MM.1S (cell line): Measurements from ENCODE around the gene REPS1.

ENCODE experiments used
- DNase-seq: peaks from one replicate; pipeline ENCODE4 v3.0.0-alpha.2; 2015
- H2AFZ ChIP-seq: fragments of 300-600 bp; sonication (generic); 2 replicates; pipeline ENCODE4 v1.6.0; 2016; ENCODE audit warnings: antibody characterized with exemption, low read length
- H3F3A ChIP-seq: fragments of 300-600 bp; sonication (generic); 2 replicates; pipeline ENCODE4 v1.6.1; 2016; ENCODE audit warnings: mild to moderate bottlenecking, antibody characterized with exemption, low read length, moderate library complexity, mixed read lengths; ENCODE audit not compliant: insufficient read depth
- H3K27ac ChIP-seq: fragments of 300-600 bp; sonication (generic); 2 replicates; pipeline ENCODE4 v1.5.1; 2016; ENCODE audit warnings: mild to moderate bottlenecking, low read length
- H3K27me3 ChIP-seq: fragments of 300-600 bp; sonication (generic); replicated peaks from 2 replicates; pipeline ENCODE4 v1.6.0; 2016; ENCODE audit warnings: low read length; ENCODE audit not compliant: insufficient read depth
- H3K36me3 ChIP-seq: fragments of 300-600 bp; sonication (generic); replicated peaks from 2 replicates; pipeline ENCODE4 v1.6.1; 2016; ENCODE audit warnings: mild to moderate bottlenecking, low read length, mixed read lengths; ENCODE audit not compliant: insufficient read depth
- H3K4me1 ChIP-seq: fragments of 300-600 bp; sonication (generic); 2 replicates; pipeline ENCODE4 v1.6.1; 2016; ENCODE audit warnings: low read length, mixed read lengths
- H3K4me2 ChIP-seq: fragments of 300-600 bp; sonication (generic); 2 replicates; pipeline ENCODE4 v1.6.0; 2016; ENCODE audit warnings: low read depth, low read length
- H3K4me3 ChIP-seq: fragments of 300-600 bp; sonication (generic); 2 replicates; pipeline ENCODE4 v1.5.1; 2016; ENCODE audit warnings: low read length, mixed read lengths
- H3K79me2 ChIP-seq: fragments of 300-600 bp; sonication (generic); 2 replicates; pipeline ENCODE4 v1.6.1; 2016; ENCODE audit warnings: mixed run types, low read length, mixed read lengths
- H3K9ac ChIP-seq: fragments of 300-600 bp; sonication (generic); 2 replicates; pipeline ENCODE4 v1.6.1; 2016; ENCODE audit warnings: low read length, mixed read lengths
- H3K9me2 ChIP-seq: fragments of 300-600 bp; sonication (generic); replicated peaks from 2 replicates; pipeline ENCODE4 v1.6.1; 2016; ENCODE audit warnings: mild to moderate bottlenecking, low read length, mixed read lengths; ENCODE audit not compliant: insufficient read depth
- H3K9me3 ChIP-seq: fragments of 300-600 bp; sonication (generic); replicated peaks from 2 replicates; pipeline ENCODE4 v1.6.1; 2016; ENCODE audit warnings: mild to moderate bottlenecking, low read length, mixed read lengths; ENCODE audit not compliant: insufficient read depth
- H4K20me1 ChIP-seq: fragments of 300-600 bp; sonication (generic); 2 replicates; pipeline ENCODE4 v1.6.1; 2016; ENCODE audit warnings: mild to moderate bottlenecking, low read length, moderate library complexity, mixed read lengths; ENCODE audit not compliant: insufficient read depth
- CTCF ChIP-seq: fragments of 300-600 bp; sonication (generic); IDR thresholded peaks from 2 replicates; pipeline ENCODE4 v1.5.1; 2016; ENCODE audit warnings: antibody characterized with exemption, low read length, mixed read lengths
- EZH2 ChIP-seq: fragments of 300-600 bp; sonication (generic); optimal IDR thresholded peaks from 2 replicates; pipeline ENCODE3; 2017; ENCODE audit warnings: low read depth, mild to moderate bottlenecking, antibody characterized with exemption, low read length, mixed read lengths
- EZH2phosphoT487 ChIP-seq: fragments of 300-600 bp; sonication (generic); IDR thresholded peaks from 2 replicates; pipeline ENCODE4 v1.6.1; 2018; ENCODE audit warnings: antibody characterized with exemption, low read length

REPS1 gene

DNA sequence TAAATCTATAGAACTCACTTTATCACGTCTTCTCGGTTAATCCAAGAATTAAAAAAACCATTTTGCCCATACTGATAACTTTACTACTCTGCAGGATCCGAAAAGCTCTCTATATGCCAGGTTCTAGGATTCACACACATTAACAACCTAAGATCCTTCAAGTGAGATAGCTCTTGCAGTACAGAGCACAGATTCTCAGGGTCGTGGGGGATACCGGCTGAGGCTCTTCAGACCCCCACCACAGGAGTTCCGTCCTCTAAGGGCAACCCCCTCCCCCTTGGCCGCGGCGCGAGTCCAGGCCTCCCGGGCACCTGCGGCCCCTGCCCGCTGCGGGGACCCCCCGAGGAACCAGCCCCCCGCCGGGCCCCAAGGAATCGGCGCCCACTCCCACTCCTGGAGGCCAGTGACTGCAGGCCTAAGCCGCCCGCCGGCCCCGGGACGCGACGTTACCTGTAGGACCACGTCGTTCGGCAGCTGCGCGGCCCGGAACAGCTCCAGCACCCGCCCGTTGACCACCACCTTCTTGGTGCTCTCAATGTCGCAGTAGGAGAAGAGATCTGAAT, 892 bp downstream of the REPS1 start:
- Histone ChIP-seq H3K4me1 (peaks cover 14% of the 10 kb centered on the region; the same call in 1 of the 2 replicates), H3K4me2 (peak overlapping the region; percentile 82), H3F3A (peaks cover 6% of the 10 kb centered on the region; the same call in 1 of the 2 replicates), H3K79me2 (peaks cover 54% of the 10 kb centered on the region), H3K4me3 (peak overlapping the region; percentile 91), H3K9me2 (no peaks in the 10 kb centered on the region), H3K9me3 (no peaks in the 10 kb centered on the region), H3K9ac (peak overlapping the region; percentile 97), H3K36me3 (no peaks in the 10 kb centered on the region), H2AFZ (peak overlapping the region; percentile 81), H3K27ac (no peak overlapping the region), H4K20me1 (no peaks in the 10 kb centered on the region; the same call in 1 of the 2 replicates), H3K27me3 (no peaks in the 10 kb centered on the region)
- no peak for TF ChIP-seq EZH2phosphoT487
- TF ChIP-seq CTCF = no peak
- TF ChIP-seq EZH2 = no peak
- DNase-seq = no peak

DNA sequence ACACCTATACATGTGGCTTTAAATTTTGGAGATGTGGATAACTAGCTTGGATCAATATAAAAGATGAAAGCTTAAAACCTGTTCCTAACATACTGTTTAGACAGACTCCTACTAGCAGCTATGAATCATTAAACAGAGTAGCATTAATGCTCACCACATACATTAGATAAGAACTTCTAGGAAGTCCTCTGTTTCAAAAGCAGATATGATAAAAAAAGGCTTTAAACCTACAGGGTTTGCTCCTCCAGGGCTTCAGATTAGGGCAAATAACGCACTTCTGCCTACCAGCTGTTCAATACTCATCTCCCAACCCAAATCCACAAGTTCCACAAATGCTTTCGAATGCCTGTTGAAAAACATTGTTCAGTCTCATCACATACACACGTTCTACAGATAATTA, 1.5 kb downstream of the REPS1 start:
- no peak for DNase-seq
- H3K9me2 ChIP-seq = no peaks in the 10 kb centered on the region
- H3F3A ChIP-seq = peaks cover 6% of the 10 kb centered on the region; the same call in 1 of the 2 replicates
- no peak overlapping the region for H2AFZ ChIP-seq
- no peaks in the 10 kb centered on the region for H3K27me3 ChIP-seq
- no peaks in the 10 kb centered on the region for H3K36me3 ChIP-seq
- no peaks in the 10 kb centered on the region for H3K9me3 ChIP-seq
- H3K27ac ChIP-seq = no peak overlapping the region
- peak overlapping the region; percentile 82 for H3K4me2 ChIP-seq
- H3K4me1 ChIP-seq = peaks cover 14% of the 10 kb centered on the region; the same call in 1 of the 2 replicates
- H3K4me3 ChIP-seq = peak overlapping the region; percentile 91
- no peaks in the 10 kb centered on the region; the same call in 1 of the 2 replicates for H4K20me1 ChIP-seq
- peak overlapping the region; percentile 97; the same call in 1 of the 2 replicates for H3K9ac ChIP-seq
- no peak for TF ChIP-seq CTCF
- no peak for TF ChIP-seq EZH2
- no peak for TF ChIP-seq EZH2phosphoT487
- peaks cover 60% of the 10 kb centered on the region for H3K79me2 ChIP-seq

DNA sequence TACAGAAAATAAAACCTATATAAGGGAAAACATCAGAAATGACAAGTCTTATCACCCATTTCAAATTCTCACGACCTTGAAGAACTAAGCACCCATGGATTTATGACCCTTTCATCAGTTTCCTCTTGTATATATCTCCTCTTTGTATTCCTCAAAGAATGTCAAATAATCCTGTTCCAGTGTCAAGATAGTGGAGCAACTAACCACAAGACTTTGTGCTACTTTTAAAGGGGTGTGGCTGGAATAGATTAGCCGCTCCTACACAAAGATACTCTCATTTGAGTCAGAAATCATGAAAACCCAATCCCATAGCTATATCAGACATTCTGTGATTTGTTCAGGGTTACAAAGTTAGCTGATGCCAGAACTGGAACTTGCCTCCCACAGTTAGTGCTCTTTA, 6.6 kb downstream of the REPS1 start:
- Histone ChIP-seq H3K36me3 (no peaks in the 10 kb centered on the region), H3K27ac (no peak overlapping the region), H3K9me2 (no peaks in the 10 kb centered on the region), H4K20me1 (no peaks in the 10 kb centered on the region; the same call in 1 of the 2 replicates), H3K79me2 (peaks cover 98% of the 10 kb centered on the region), H2AFZ (no peak overlapping the region), H3K27me3 (no peaks in the 10 kb centered on the region), H3K9me3 (no peaks in the 10 kb centered on the region), H3K9ac (no peak overlapping the region), H3K4me1 (peaks cover 7% of the 10 kb centered on the region; the same call in 1 of the 2 replicates), H3K4me2 (no peak overlapping the region), H3F3A (no peaks in the 10 kb centered on the region), H3K4me3 (no peak overlapping the region)
- DNase-seq = no peak
- TF ChIP-seq CTCF = no peak
- TF ChIP-seq EZH2phosphoT487 = no peak
- TF ChIP-seq EZH2 = no peak
